Measurements from ENCODE around the gene TPCN2.
A peak's percentile ranks its signal among the peaks of the same experiment; 100 is the strongest.
"Not testable (repeated sequence)": the region's sequence is repeated elsewhere in the genome, so short reads cannot be mapped to it uniquely, and the experiment has no call there.

Gene TPCN2

DNA sequence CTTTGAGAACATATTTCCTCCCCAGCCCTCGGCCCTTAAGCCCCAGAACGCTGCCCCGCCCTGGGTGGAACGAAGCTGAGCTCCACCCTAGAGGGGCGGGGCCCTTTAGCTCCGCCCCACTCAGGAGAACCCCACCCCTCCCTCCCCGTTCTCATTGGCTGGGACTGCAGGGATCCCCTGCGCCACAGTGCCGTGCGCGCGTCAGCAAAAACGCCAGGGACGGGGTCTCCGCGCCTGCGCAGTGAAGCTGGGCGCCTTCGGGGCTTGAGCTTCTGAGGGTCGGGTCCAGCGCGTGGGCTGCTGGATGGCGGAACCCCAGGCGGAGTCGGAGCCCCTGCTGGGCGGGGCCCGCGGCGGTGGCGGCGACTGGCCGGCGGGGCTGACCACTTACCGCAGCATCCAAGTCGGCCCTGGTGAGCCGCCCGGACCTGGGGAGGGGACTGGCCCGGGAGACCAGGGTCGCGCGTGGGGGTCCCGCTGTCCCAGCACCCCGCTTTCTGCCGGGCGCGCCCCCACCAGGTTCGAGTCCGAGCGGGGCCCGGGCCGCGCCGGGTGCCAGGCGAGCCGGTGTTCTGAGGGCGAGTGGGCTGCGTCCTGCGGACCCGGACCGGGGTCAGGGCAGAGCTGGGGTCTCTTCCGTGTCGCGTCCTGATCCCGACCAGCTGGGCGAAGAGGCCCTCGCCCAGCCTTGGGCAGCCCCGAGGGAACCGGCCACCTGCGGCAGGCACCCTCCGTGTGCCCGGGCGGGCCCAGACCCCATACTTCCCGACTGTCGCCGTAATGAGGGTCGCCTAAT, at the start of gene TPCN2:
TSS of gene TPCN2 (plus strand) at position 239 of the 796 bp plus-strand sequence. CDS start at position 305, 66 bp downstream.
- Histone ChIP-seq H3K27me3 (ENCODE audit: control insufficient read depth, insufficient read depth, low read length) (no peaks in the 10 kb centered on the region), H3K9me3 (ENCODE audit: control insufficient read depth, low read depth, low read length) (no peaks in the 10 kb centered on the region), H3K9ac (ENCODE audit: low read length) (peak within 1 kb of the TSS; percentile 75), H3K36me3 (ENCODE audit: control insufficient read depth, low read depth, low read length) (no peaks in the 10 kb centered on the region), H3K4me3 (ENCODE audit: low read length) (peak within 1 kb of the TSS; percentile 67), H3K27ac (ENCODE audit: low read length) (no peak within 1 kb of the TSS), H3K4me1 (ENCODE audit: control insufficient read depth, low read depth, low read length) (peaks cover 11% of the 10 kb centered on the region)

GRCh38 chr11:68999093-68999747, 49.5 kb upstream of the TPCN2 start:
- H3K4me1 ChIP-seq (ENCODE audit: control insufficient read depth, low read depth, low read length): no peaks in the 10 kb centered on the region
- no peaks in the 10 kb centered on the region for H3K36me3 ChIP-seq (ENCODE audit: control insufficient read depth, low read depth, low read length)
- H3K9me3 ChIP-seq (ENCODE audit: control insufficient read depth, low read depth, low read length): no peaks in the 10 kb centered on the region
- H3K4me3 ChIP-seq (ENCODE audit: low read length): no peak overlapping the region
- no peak overlapping the region for H3K9ac ChIP-seq (ENCODE audit: low read length)
- no peaks in the 10 kb centered on the region for H3K27me3 ChIP-seq (ENCODE audit: control insufficient read depth, insufficient read depth, low read length)
- H3K27ac ChIP-seq (ENCODE audit: low read length): no peak overlapping the region

GRCh38 chr11:68999748-69000355, 48.9 kb upstream of the TPCN2 start:
- not testable (repeated sequence) for H3K36me3 ChIP-seq (ENCODE audit: control insufficient read depth, low read depth, low read length); H3K4me3 ChIP-seq (ENCODE audit: low read length); H3K4me1 ChIP-seq (ENCODE audit: control insufficient read depth, low read depth, low read length); H3K9ac ChIP-seq (ENCODE audit: low read length); H3K27ac ChIP-seq (ENCODE audit: low read length); H3K9me3 ChIP-seq (ENCODE audit: control insufficient read depth, low read depth, low read length); H3K27me3 ChIP-seq (ENCODE audit: control insufficient read depth, insufficient read depth, low read length)

- no peaks in the 10 kb centered on the region for H3K4me1 ChIP-seq (ENCODE audit: control insufficient read depth, low read depth, low read length)
- no peak overlapping the region for H3K27ac ChIP-seq (ENCODE audit: low read length)
- no peak overlapping the region for H3K4me3 ChIP-seq (ENCODE audit: low read length)
- H3K9me3 ChIP-seq (ENCODE audit: control insufficient read depth, low read depth, low read length): no peaks in the 10 kb centered on the region
- H3K9ac ChIP-seq (ENCODE audit: low read length): no peak overlapping the region
- no peaks in the 10 kb centered on the region for H3K27me3 ChIP-seq (ENCODE audit: control insufficient read depth, insufficient read depth, low read length)
- no peaks in the 10 kb centered on the region for H3K36me3 ChIP-seq (ENCODE audit: control insufficient read depth, low read depth, low read length)
Measured at GRCh38 chr11:69000391-69000790, 48.3 kb upstream of the TPCN2 start.

- no peaks in the 10 kb centered on the region for H3K9me3 ChIP-seq (ENCODE audit: control insufficient read depth, low read depth, low read length)
- H3K4me1 ChIP-seq (ENCODE audit: control insufficient read depth, low read depth, low read length): no peaks in the 10 kb centered on the region
- no peaks in the 10 kb centered on the region for H3K36me3 ChIP-seq (ENCODE audit: control insufficient read depth, low read depth, low read length)
- no peak overlapping the region for H3K9ac ChIP-seq (ENCODE audit: low read length)
- no peak overlapping the region for H3K4me3 ChIP-seq (ENCODE audit: low read length)
- no peak overlapping the region for H3K27ac ChIP-seq (ENCODE audit: low read length)
- no peaks in the 10 kb centered on the region for H3K27me3 ChIP-seq (ENCODE audit: control insufficient read depth, insufficient read depth, low read length)
Measured at GRCh38 chr11:69000831-69001242, 47.9 kb upstream of the TPCN2 start.

GRCh38 chr11:69001243-69002081, 47.3 kb upstream of the TPCN2 start:
- no peaks in the 10 kb centered on the region for H3K27me3 ChIP-seq (ENCODE audit: control insufficient read depth, insufficient read depth, low read length)

DNA sequence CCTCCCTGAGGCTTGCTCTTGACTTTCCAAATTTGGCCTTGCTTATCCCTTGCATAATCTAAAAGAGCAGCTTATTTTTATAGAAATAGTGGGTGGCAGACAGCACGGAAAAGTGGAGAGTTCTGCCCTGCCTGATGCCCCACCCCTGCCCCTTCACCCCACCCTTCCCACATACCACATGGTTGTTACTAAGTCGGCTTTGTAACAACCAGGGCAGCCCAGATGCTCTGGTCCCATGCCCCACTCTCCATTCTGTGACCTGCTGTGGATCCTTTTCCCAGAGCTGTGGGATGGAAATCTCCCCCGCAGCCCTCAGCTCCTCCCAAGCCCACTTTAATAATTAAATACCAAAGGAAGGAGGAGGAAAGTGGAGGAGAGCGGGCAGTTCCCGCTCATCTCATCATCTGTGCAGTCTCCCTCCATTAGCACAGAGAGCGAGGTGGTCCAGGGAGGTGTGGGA, 46.6 kb upstream of the TPCN2 start:
- Histone ChIP-seq H3K9ac (ENCODE audit: low read length) (no peak overlapping the region), H3K27me3 (ENCODE audit: control insufficient read depth, insufficient read depth, low read length) (no peaks in the 10 kb centered on the region), H3K9me3 (ENCODE audit: control insufficient read depth, low read depth, low read length) (no peaks in the 10 kb centered on the region), H3K36me3 (ENCODE audit: control insufficient read depth, low read depth, low read length) (no peaks in the 10 kb centered on the region), H3K4me3 (ENCODE audit: low read length) (no peak overlapping the region), H3K4me1 (ENCODE audit: control insufficient read depth, low read depth, low read length) (no peaks in the 10 kb centered on the region), H3K27ac (ENCODE audit: low read length) (no peak overlapping the region)

More at GRCh38 chr11:69001243-69002081, 47.3 kb upstream of the TPCN2 start:
- Histone ChIP-seq H3K4me1 (ENCODE audit: control insufficient read depth, low read depth, low read length) (no peaks in the 10 kb centered on the region), H3K36me3 (ENCODE audit: control insufficient read depth, low read depth, low read length) (no peaks in the 10 kb centered on the region), H3K27ac (ENCODE audit: low read length) (no peak overlapping the region), H3K9ac (ENCODE audit: low read length) (no peak overlapping the region), H3K9me3 (ENCODE audit: control insufficient read depth, low read depth, low read length) (no peaks in the 10 kb centered on the region), H3K4me3 (ENCODE audit: low read length) (no peak overlapping the region)

GRCh38 chr11:69002570-69003231, 46.0 kb upstream of the TPCN2 start:
- H3K27me3 ChIP-seq (ENCODE audit: control insufficient read depth, insufficient read depth, low read length): no peaks in the 10 kb centered on the region
- no peaks in the 10 kb centered on the region for H3K9me3 ChIP-seq (ENCODE audit: control insufficient read depth, low read depth, low read length)
- no peak overlapping the region for H3K9ac ChIP-seq (ENCODE audit: low read length)
- H3K36me3 ChIP-seq (ENCODE audit: control insufficient read depth, low read depth, low read length): no peaks in the 10 kb centered on the region
- H3K27ac ChIP-seq (ENCODE audit: low read length): no peak overlapping the region
- H3K4me3 ChIP-seq (ENCODE audit: low read length): no peak overlapping the region
- no peaks in the 10 kb centered on the region for H3K4me1 ChIP-seq (ENCODE audit: control insufficient read depth, low read depth, low read length)

- Histone ChIP-seq H3K4me1 (ENCODE audit: control insufficient read depth, low read depth, low read length) (no peaks in the 10 kb centered on the region), H3K27me3 (ENCODE audit: control insufficient read depth, insufficient read depth, low read length) (no peaks in the 10 kb centered on the region), H3K9me3 (ENCODE audit: control insufficient read depth, low read depth, low read length) (no peaks in the 10 kb centered on the region), H3K4me3 (ENCODE audit: low read length) (no peak overlapping the region), H3K36me3 (ENCODE audit: control insufficient read depth, low read depth, low read length) (no peaks in the 10 kb centered on the region), H3K9ac (ENCODE audit: low read length) (no peak overlapping the region), H3K27ac (ENCODE audit: low read length) (no peak overlapping the region)
Measured at GRCh38 chr11:69003301-69003865, 45.3 kb upstream of the TPCN2 start.

DNA sequence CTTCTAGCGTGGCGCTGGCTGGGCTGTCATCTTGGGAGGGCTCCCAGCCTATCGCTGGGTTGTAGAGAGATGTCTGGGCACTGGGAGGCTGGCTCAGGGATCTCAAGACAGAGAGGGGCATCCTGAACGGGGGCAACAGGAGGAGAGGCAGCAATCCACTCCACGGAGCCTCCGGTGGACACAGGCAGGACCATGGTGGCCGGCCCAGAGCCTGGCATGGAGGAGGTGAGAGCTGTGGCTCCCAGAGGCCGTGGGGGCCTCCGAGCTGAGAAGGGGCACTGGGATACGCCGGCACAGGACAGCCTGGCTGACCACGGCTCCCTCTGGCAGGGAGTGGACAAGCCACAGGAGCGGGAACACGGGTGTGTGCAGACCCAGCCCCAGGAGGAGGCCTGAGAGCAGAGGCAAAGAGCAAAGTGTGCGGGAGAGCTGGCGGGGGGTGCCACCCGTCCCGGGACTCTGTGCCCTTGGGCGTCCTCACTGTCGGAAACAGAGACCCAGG, 44.8 kb upstream of the TPCN2 start:
- no peak overlapping the region for H3K27ac ChIP-seq (ENCODE audit: low read length)
- H3K9ac ChIP-seq (ENCODE audit: low read length): no peak overlapping the region
- no peaks in the 10 kb centered on the region for H3K9me3 ChIP-seq (ENCODE audit: control insufficient read depth, low read depth, low read length)
- no peak overlapping the region for H3K4me3 ChIP-seq (ENCODE audit: low read length)
- no peaks in the 10 kb centered on the region for H3K27me3 ChIP-seq (ENCODE audit: control insufficient read depth, insufficient read depth, low read length)
- H3K36me3 ChIP-seq (ENCODE audit: control insufficient read depth, low read depth, low read length): no peaks in the 10 kb centered on the region
- no peaks in the 10 kb centered on the region for H3K4me1 ChIP-seq (ENCODE audit: control insufficient read depth, low read depth, low read length)
